Esophagus muscularis mucosa (tissue), 4 donors: ENCODE results near the gene GLO1. TPM values are rescaled to one million over a fixed set of nuclear protein-coding genes. Genes with fewer than 3 reads are reported as not detected.

ENCODE experiments used
- DNase-seq: peaks from one replicate; pipeline ENCODE4 v3.0.0-alpha.2; 2017; ENCODE audit errors: extremely low spot score
- H3K27ac ChIP-seq, 4 donors: fragments of 200-600 bp; sonication (generic); replicated peaks in 1 of 4; 1 replicate in 3 of 4; 2 replicates in 1 of 4; pipeline ENCODE4 v1.5.1; 2016 to 2019; ENCODE audit warnings: mild to moderate bottlenecking in 1 of 4
- H3K27me3 ChIP-seq, 4 donors: fragments of 200-600 bp; sonication (generic); one replicate each; pipeline versions ENCODE4 v1.5.1 to v1.6.0; 2016 to 2019
- H3K36me3 ChIP-seq, 4 donors: fragments of 200-600 bp; sonication (generic); one replicate each; pipeline ENCODE4 v1.5.1; 2016 to 2019
- H3K4me1 ChIP-seq, 4 donors: fragments of 200-600 bp; sonication (generic); one replicate each; pipeline ENCODE4 v1.5.1; 2016 to 2019
- H3K4me3 ChIP-seq, 4 donors: fragments of 200-600 bp; sonication (generic); 1 replicate in 2 of 4; 2 replicates in 2 of 4; pipeline ENCODE4 v1.5.1; 2016 to 2019; ENCODE audit warnings: mild to moderate bottlenecking in 4 of 4, moderate library complexity in 1 of 4
- H3K9me3 ChIP-seq, 4 donors: fragments of 200-600 bp; sonication (generic); 1 replicate in 3 of 4; 2 replicates in 1 of 4; pipeline ENCODE4 v1.5.1; 2016 to 2019
- EP300 ChIP-seq: sonication (generic); formaldehyde crosslinking; IDR thresholded peaks from one replicate; pipeline ENCODE4 v1.6.1; 2017; ENCODE audit warnings: antibody characterized with exemption
- POLR2A ChIP-seq: fragments of 450-650 bp; IDR thresholded peaks from one replicate; pipeline ENCODE4 v1.6.1; 2017; ENCODE audit warnings: antibody characterized with exemption, moderate library complexity, mild to moderate bottlenecking, low read depth
- POLR2AphosphoS5 ChIP-seq, 2 donors: sonication (generic); formaldehyde crosslinking; IDR thresholded peaks; one replicate each; pipeline ENCODE4 v1.6.1; 2017; ENCODE audit warnings: antibody characterized with exemption in 2 of 2
- WGBS: methylation state at CpG from one replicate; pipeline ENCODE4 v1.1.5; 2018; 5-methylcytosine and 5-hydroxymethylcytosine counted together
- intact Hi-C: fragments of 100-400 bp; cut with DNase I; formaldehyde crosslinking; loops from one replicate; pipeline ENCODE4 v1.15.1; 2023
- total RNA-seq, 4 donors: library from RNA; depleted of rRNA; stranded (reverse); fragments of >200 nt; gene quantifications; one replicate each; pipeline versions ENCODE4 v1.1.0 to v1.2.1, GENCODE V29; 2016
- TF ChIP-seq, protein P1 (sequence below), 3 experiments: fragments of 200-600 bp in 2 of 3; fragments of 450-650 bp in 1 of 3; sonication (generic) in 2 of 3; IDR thresholded peaks; one replicate each; pipeline ENCODE4 v1.5.1; 2017 to 2019; ENCODE audit warnings: antibody characterized with exemption in 3 of 3, mild to moderate bottlenecking in 2 of 3, moderate library complexity in 1 of 3

The GLO1 gene
- total RNA-seq, 4 donors from 2014 or later, result 61.5 to 92.5 (median 70.4) TPM

DNA sequence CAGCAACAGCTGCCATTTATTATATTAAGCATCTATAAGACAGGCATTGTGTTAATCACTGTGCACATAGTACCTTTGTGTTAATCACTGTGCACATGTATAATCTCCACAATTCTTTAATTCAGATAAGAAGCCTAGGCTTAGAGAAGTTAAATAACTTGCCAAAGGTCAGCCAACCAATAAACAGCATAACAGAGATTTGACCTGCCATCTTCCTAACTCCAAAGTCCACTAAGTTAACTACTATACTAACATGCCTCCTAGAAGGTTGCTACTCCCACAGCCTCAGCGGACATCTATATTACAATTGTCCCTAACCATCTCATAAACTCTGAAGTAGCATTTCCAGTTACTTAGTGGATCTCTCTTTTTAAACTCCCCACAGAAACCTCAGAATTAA, 66.9 kb downstream of the GLO1 start:
- WGBS, result 88% methylated on average over 1 of the region's 1 CpG

DNA sequence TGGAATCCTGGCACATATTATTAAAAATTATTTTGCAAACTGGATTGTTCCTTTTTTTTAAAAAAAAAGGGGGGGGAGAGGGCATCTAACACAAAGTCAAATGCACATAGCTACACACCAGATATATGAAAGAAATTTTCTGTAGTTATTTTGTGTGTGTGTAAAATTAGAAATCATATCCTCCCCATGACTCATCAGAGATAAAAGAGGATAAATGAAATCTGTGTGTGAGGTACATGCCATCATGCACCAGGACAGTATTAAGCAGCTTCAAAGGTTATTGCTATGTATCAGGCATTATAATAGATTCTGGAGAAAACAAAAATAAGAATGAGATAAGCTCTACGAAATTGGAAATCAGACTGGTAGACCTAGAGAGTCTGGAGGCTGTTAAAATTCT, 68.4 kb downstream of the GLO1 start:
- intact Hi-C loops, result no loop called here
- Histone ChIP-seq H3K27ac (no peak overlapping the region), H3K4me3 (no peak overlapping the region), H3K9me3 (no peaks in the 10 kb centered on the region), H3K36me3 (no peaks in the 10 kb centered on the region), H3K27me3 (no peaks in the 10 kb centered on the region), H3K4me1 (peaks cover 10 to 21% (median 14%) of the 10 kb centered on the region in 4 donors)
- DNase-seq, result no peak
- 70% methylated on average over 1 of the region's 1 CpG for WGBS
- TF ChIP-seq, protein P1, sequence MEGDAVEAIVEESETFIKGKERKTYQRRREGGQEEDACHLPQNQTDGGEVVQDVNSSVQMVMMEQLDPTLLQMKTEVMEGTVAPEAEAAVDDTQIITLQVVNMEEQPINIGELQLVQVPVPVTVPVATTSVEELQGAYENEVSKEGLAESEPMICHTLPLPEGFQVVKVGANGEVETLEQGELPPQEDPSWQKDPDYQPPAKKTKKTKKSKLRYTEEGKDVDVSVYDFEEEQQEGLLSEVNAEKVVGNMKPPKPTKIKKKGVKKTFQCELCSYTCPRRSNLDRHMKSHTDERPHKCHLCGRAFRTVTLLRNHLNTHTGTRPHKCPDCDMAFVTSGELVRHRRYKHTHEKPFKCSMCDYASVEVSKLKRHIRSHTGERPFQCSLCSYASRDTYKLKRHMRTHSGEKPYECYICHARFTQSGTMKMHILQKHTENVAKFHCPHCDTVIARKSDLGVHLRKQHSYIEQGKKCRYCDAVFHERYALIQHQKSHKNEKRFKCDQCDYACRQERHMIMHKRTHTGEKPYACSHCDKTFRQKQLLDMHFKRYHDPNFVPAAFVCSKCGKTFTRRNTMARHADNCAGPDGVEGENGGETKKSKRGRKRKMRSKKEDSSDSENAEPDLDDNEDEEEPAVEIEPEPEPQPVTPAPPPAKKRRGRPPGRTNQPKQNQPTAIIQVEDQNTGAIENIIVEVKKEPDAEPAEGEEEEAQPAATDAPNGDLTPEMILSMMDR (IDR thresholded peaks at IDR 0.05), result no peak
- TF ChIP-seq EP300 (no peak), POLR2AphosphoS5 (IDR thresholded peaks at IDR 0.05) (no peak), POLR2A (no peak)

More for the DNA sequence above, 66.9 kb downstream of the GLO1 start:
- Histone ChIP-seq H3K27me3 (no peaks in the 10 kb centered on the region), H3K36me3 (no peaks in the 10 kb centered on the region), H3K27ac (no peak overlapping the region), H3K4me3 (no peak overlapping the region), H3K4me1 (peaks cover 18 to 29% (median 21%) of the 10 kb centered on the region in 4 donors), H3K9me3 (no peaks in the 10 kb centered on the region)
- intact Hi-C loops, result no loop called here
- no peak for DNase-seq
- TF ChIP-seq, protein P1 (IDR thresholded peaks at IDR 0.05), result no peak
- TF ChIP-seq POLR2AphosphoS5 (IDR thresholded peaks at IDR 0.05), result no peak
- no peak for TF ChIP-seq POLR2A
- TF ChIP-seq EP300, result no peak

DNA sequence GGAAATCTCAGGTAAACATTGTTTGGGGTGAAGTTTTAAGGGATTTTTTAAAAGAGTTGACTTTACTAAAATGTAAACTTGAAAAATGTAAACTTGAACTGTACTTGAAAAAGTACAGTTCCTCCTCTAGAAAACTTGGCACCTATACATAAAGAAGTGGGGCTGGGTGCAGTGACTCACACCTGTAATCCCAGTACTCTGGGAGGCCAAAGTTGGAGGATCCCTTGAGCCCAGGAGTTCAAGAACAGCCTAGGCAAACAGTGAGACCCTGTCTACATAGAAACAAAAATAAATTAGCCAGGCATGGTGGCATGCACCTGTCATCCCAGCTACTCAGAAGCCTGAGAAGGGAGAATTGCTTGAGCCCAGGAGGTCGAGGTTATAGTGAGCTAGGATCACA, 70.5 kb downstream of the GLO1 start:
- intact Hi-C loops, result no loop called here
- TF ChIP-seq, protein P1 (IDR thresholded peaks at IDR 0.05), result no peak
- TF ChIP-seq EP300 (no peak), POLR2A (no peak)
- 74% methylated on average over 1 of the region's 1 CpG for WGBS
- no peak for DNase-seq
- Histone ChIP-seq H3K4me3 (no peak overlapping the region), H3K4me1 (peaks cover 0 to 11% (median 8%) of the 10 kb centered on the region in 4 donors), H3K27me3 (no peaks in the 10 kb centered on the region), H3K36me3 (no peaks in the 10 kb centered on the region), H3K9me3 (no peaks in the 10 kb centered on the region), H3K27ac (no peak overlapping the region)

DNA sequence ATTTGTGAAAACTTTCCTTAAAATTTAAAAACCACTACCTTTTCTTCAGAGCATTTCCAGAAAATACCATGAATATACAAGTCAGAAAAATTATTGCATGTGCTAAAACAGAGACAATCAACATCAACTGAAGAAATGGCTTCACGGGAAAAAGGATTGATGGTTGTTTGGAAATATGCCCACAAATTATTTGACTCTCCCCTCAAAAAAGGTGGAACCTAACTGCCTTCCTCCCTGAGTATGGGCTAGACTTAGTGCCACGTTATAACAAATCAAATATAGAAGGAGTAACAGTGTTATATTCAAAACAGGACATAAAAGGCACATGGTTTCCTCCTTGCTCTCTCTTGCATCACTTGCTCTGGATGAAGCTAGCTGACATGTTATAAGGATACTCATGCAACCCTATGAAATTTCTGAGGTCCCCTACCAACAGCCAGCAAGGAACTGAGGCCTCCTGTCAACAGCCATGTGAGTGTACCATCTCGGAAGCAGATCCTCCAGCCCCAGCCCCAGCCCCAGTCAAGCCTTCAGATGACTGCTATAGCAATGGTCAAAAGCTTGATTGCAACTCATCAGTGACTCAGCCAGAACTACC, 71.7 kb downstream of the GLO1 start:
- Histone ChIP-seq H3K36me3 (no peaks in the 10 kb centered on the region), H3K27ac (no peak overlapping the region), H3K9me3 (no peaks in the 10 kb centered on the region), H3K27me3 (no peaks in the 10 kb centered on the region), H3K4me3 (no peak overlapping the region), H3K4me1 (peaks cover 0 to 11% (median 8%) of the 10 kb centered on the region in 4 donors)
- TF ChIP-seq, protein P1 (IDR thresholded peaks at IDR 0.05), result no peak
- TF ChIP-seq EP300 (no peak), POLR2AphosphoS5 (IDR thresholded peaks at IDR 0.05) (no peak), POLR2A (no peak)
- 95% methylated on average over 3 of the region's 3 CpGs for WGBS
- no peak for DNase-seq
- intact Hi-C loops, result no loop called here

Other genes with a start within 250 kb of the GLO1 start
- gene BTBD9, start 63.2 kb downstream of the GLO1 start, total RNA-seq, result 10 to 100 TPM in 3 of 4 donors, 1 to 10 TPM in 1; 9.4 to 14.1 (median 11.2) TPM
- gene DNAH8, start 12.2 kb upstream of the GLO1 start, total RNA-seq, result under 1 TPM in 1 of 4 donors, not detected in 3; under 0.01 TPM